ENCODE measurements around the gene SLPI. TPM values are rescaled to one million over a fixed set of nuclear protein-coding genes. Genes with fewer than 3 reads are reported as not detected.

The SLPI gene
- total and polyA plus RNA-seq, 10 of the 15 experiments (the other 5 are each of a cell fraction or from before 2014, with no cell fraction given): 0.56 to 1.4 TPM; not detected in 8

DNA sequence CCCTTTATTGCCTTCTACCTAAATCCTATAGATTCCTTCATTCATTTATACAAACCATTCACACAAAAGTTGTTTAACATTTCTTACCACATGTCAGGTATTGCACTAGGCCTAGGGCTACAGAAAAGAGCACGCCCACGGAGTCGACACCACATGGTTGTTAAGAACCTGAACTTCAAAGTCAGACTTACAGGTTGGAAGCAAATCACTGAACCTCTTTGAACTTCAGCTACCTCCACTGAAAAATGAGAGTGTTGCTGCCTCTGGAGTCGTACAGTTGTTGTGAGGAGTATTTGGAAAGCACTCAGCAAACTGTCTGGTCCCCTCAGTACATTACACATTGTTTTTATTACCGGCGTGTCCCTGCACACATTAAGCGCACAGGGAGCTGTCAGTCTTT lies 3.3 kb upstream of the SLPI start:
- 37% methylated on average over 7 of the region's 7 CpGs for WGBS (ENCODE audit: insufficient coverage, insufficient replicate concordance, low lambda C conversion rate, missing lambda C conversion rate)
- in situ Hi-C loops (cut with MboI): no loop called here
- Histone ChIP-seq H3K36me3 (ENCODE audit: control insufficient read depth in 2 of 2, insufficient read depth in 2 of 2, low read length in 1 of 2) (no peaks in the 10 kb centered on the region), H3K27me3 (replicated peaks in 1 of 2; ENCODE audit: control insufficient read depth in 2 of 2, insufficient read depth in 2 of 2, low read length in 1 of 2) (peaks cover 1 to 7% of the 10 kb centered on the region in 2 experiments), H3K4me3 (no peak overlapping the region), H3K9me3 (replicated peaks; ENCODE audit: control insufficient read depth, insufficient read depth, low read length) (no peaks in the 10 kb centered on the region), H3K4me1 (ENCODE audit: control insufficient read depth, insufficient read depth, low read length) (peaks cover 4% of the 10 kb centered on the region), H2AFZ (ENCODE audit: control insufficient read depth, low read depth, low read length) (no peak overlapping the region), H3K9ac (ENCODE audit: control insufficient read depth, insufficient read depth, low read length) (no peak overlapping the region), H3K4me2 (ENCODE audit: control insufficient read depth, insufficient read depth) (no peak overlapping the region), H3K79me2 (ENCODE audit: control insufficient read depth, insufficient read depth, low read length) (no peaks in the 10 kb centered on the region), H3K27ac (ENCODE audit: control insufficient read depth, insufficient read depth) (no peak overlapping the region), H4K20me1 (ENCODE audit: control insufficient read depth, insufficient read depth) (no peaks in the 10 kb centered on the region)
- intact Hi-C loops (cut with micrococcal nuclease; ENCODE audit: unreplicated experiment): no loop called here
- DNase-seq (ENCODE audit: low read depth, low spot score) (no peak), ATAC-seq (no peak), FAIRE-seq (no peak)
- POLR2A ChIA-PET: no interaction called here
- TF ChIP-seq STAT1 (conservative IDR thresholded peaks at IDR 0.05): no peak
- TF ChIP-seq, protein P1, sequence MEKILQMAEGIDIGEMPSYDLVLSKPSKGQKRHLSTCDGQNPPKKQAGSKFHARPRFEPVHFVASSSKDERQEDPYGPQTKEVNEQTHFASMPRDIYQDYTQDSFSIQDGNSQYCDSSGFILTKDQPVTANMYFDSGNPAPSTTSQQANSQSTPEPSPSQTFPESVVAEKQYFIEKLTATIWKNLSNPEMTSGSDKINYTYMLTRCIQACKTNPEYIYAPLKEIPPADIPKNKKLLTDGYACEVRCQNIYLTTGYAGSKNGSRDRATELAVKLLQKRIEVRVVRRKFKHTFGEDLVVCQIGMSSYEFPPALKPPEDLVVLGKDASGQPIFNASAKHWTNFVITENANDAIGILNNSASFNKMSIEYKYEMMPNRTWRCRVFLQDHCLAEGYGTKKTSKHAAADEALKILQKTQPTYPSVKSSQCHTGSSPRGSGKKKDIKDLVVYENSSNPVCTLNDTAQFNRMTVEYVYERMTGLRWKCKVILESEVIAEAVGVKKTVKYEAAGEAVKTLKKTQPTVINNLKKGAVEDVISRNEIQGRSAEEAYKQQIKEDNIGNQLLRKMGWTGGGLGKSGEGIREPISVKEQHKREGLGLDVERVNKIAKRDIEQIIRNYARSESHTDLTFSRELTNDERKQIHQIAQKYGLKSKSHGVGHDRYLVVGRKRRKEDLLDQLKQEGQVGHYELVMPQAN (conservative IDR thresholded peaks at IDR 0.05): no peak
- no peak for TF ChIP-seq MYB (IDR thresholded peaks at IDR 0.05; ENCODE audit: borderline replicate concordance, low read depth, low read length)
- TF ChIP-seq, protein P2, sequence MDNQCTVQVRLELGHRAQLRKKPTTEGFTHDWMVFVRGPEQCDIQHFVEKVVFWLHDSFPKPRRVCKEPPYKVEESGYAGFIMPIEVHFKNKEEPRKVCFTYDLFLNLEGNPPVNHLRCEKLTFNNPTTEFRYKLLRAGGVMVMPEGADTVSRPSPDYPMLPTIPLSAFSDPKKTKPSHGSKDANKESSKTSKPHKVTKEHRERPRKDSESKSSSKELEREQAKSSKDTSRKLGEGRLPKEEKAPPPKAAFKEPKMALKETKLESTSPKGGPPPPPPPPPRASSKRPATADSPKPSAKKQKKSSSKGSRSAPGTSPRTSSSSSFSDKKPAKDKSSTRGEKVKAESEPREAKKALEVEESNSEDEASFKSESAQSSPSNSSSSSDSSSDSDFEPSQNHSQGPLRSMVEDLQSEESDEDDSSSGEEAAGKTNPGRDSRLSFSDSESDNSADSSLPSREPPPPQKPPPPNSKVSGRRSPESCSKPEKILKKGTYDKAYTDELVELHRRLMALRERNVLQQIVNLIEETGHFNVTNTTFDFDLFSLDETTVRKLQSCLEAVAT (IDR thresholded peaks at IDR 0.05): no peak
- TF ChIP-seq POLR2AphosphoS5 (IDR thresholded peaks at IDR 0.05; ENCODE audit: low read length): no peak
- no peak for TF ChIP-seq ASH2L (IDR thresholded peaks at IDR 0.05; ENCODE audit: borderline replicate concordance, low read depth)
- TF ChIP-seq, protein P3, sequence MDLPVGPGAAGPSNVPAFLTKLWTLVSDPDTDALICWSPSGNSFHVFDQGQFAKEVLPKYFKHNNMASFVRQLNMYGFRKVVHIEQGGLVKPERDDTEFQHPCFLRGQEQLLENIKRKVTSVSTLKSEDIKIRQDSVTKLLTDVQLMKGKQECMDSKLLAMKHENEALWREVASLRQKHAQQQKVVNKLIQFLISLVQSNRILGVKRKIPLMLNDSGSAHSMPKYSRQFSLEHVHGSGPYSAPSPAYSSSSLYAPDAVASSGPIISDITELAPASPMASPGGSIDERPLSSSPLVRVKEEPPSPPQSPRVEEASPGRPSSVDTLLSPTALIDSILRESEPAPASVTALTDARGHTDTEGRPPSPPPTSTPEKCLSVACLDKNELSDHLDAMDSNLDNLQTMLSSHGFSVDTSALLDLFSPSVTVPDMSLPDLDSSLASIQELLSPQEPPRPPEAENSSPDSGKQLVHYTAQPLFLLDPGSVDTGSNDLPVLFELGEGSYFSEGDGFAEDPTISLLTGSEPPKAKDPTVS (IDR thresholded peaks at IDR 0.05; ENCODE audit: low read depth, low read length): no peak
- no peak for TF ChIP-seq LARP7 (IDR thresholded peaks at IDR 0.05)
- no peak for TF ChIP-seq KDM1A (IDR thresholded peaks at IDR 0.05; ENCODE audit: borderline replicate concordance)
- TF ChIP-seq CHD1 (IDR thresholded peaks at IDR 0.05; ENCODE audit: low read depth, low read length): no peak
- no peak for TF ChIP-seq PML (IDR thresholded peaks at IDR 0.05; ENCODE audit: low read length)
- RAD21 ChIA-PET (ENCODE audit: unreplicated experiment): no interaction called here
- SMC1A ChIA-PET (ENCODE audit: uncharacterized antibody, unreplicated experiment): no interaction called here
- CTCF ChIA-PET: interaction anchor here (1.0 to 1.4 kb wide), 2 partner anchors 16 to 37 kb away, joined by 3 to 4 read pairs; no protein-coding TSS in a partner anchor
- no TSS peak for BruUV-seq (replicated peaks)
